Mesenchymal stem cell (in vitro differentiated cells and primary cell): ENCODE measurements around the gene CYP11A1.

Experiments used
- DNase-seq: peaks from one replicate; pipeline ENCODE4 v3.0.0-alpha.2; 2013
- H2AFZ ChIP-seq: one replicate; pipeline ENCODE4 v1.6.1; 2013; ENCODE audit warnings: low read depth, mild to moderate bottlenecking, control low read depth, inconsistent platforms, low read length, moderate library complexity
- H2AK5ac ChIP-seq: 2 replicates; pipeline ENCODE4 v1.6.1; 2013; ENCODE audit warnings: low read length, moderate library complexity, mild to moderate bottlenecking, inconsistent platforms; ENCODE audit not compliant: severe bottlenecking
- H2BK120ac ChIP-seq: one replicate; pipeline ENCODE4 v1.6.1; 2013; ENCODE audit warnings: low read depth, mild to moderate bottlenecking, inconsistent platforms, low read length, moderate library complexity
- H2BK12ac ChIP-seq, 2 experiments: one replicate each; pipeline ENCODE4 v1.6.1; 2013; ENCODE audit warnings: inconsistent platforms in 2 of 2, low read length in 2 of 2, mild to moderate bottlenecking in 2 of 2, moderate library complexity in 2 of 2, control low read depth in 1 of 2
- H2BK15ac ChIP-seq: one replicate; pipeline ENCODE4 v1.6.1; 2013; ENCODE audit warnings: mild to moderate bottlenecking, low read depth, inconsistent platforms; ENCODE audit not compliant: poor library complexity, severe bottlenecking
- H2BK5ac ChIP-seq: 2 replicates; pipeline ENCODE4 v1.6.1; 2013; ENCODE audit warnings: low read depth, mild to moderate bottlenecking, low read length, control low read depth, inconsistent platforms; ENCODE audit not compliant: poor library complexity, severe bottlenecking
- H3K14ac ChIP-seq, 2 experiments: one replicate each; pipeline ENCODE4 v1.6.1; 2013; ENCODE audit warnings: inconsistent platforms in 2 of 2, low read length in 2 of 2, control low read depth in 1 of 2, mild to moderate bottlenecking in 1 of 2, moderate library complexity in 1 of 2
- H3K18ac ChIP-seq, 2 experiments: one replicate each; pipeline ENCODE4 v1.6.1; 2013; ENCODE audit warnings: inconsistent platforms in 2 of 2, low read length in 2 of 2, control low read depth in 1 of 2, low read depth in 1 of 2, mild to moderate bottlenecking in 1 of 2
- H3K23ac ChIP-seq, 2 experiments: one replicate each; pipeline ENCODE4 v1.6.1; 2013; ENCODE audit warnings: inconsistent platforms in 2 of 2, low read length in 2 of 2, mild to moderate bottlenecking in 2 of 2, moderate library complexity in 2 of 2, control low read depth in 1 of 2
- H3K27ac ChIP-seq: 2 replicates; pipeline ENCODE4 v1.5.1; 2013; ENCODE audit warnings: mild to moderate bottlenecking, moderate library complexity, low read length, control low read depth, inconsistent platforms; ENCODE audit not compliant: poor library complexity, severe bottlenecking
- H3K27me3 ChIP-seq, 2 experiments: 2 replicates each; pipeline versions ENCODE4 v1.6.1 to v1.7.0; 2013; ENCODE audit warnings: low read length in 2 of 2, mild to moderate bottlenecking in 2 of 2, moderate library complexity in 2 of 2, control low read depth in 1 of 2, inconsistent platforms in 1 of 2; ENCODE audit not compliant: control insufficient read depth in 1 of 2, insufficient read depth in 1 of 2
- H3K36me3 ChIP-seq, 2 experiments: 2 replicates each; pipeline versions ENCODE4 v1.6.1 to v1.7.0; 2013; ENCODE audit warnings: low read length in 2 of 2, control low read depth in 1 of 2, inconsistent platforms in 1 of 2, low read depth in 1 of 2, mild to moderate bottlenecking in 1 of 2; ENCODE audit not compliant: insufficient read depth in 2 of 2, control insufficient read depth in 1 of 2
- H3K4ac ChIP-seq, 2 experiments: one replicate each; pipeline ENCODE4 v1.6.1; 2013; ENCODE audit warnings: inconsistent platforms in 2 of 2, low read length in 2 of 2, mild to moderate bottlenecking in 2 of 2, moderate library complexity in 2 of 2, control low read depth in 1 of 2, low read depth in 1 of 2
- H3K4me1 ChIP-seq: 2 replicates; pipeline ENCODE4 v1.6.1; 2013; ENCODE audit warnings: low read depth, low read length, control low read depth; ENCODE audit not compliant: control insufficient read depth, insufficient read depth
- H3K4me2 ChIP-seq: 2 replicates; pipeline ENCODE4 v1.6.1; 2013; ENCODE audit warnings: low read length, mild to moderate bottlenecking, inconsistent platforms; ENCODE audit not compliant: poor library complexity, severe bottlenecking
- H3K4me3 ChIP-seq, 2 experiments: 2 replicates each; pipeline versions ENCODE4 v1.5.1 to v1.7.0; 2013; ENCODE audit warnings: low read length in 2 of 2, mild to moderate bottlenecking in 2 of 2, control low read depth in 1 of 2, low read depth in 1 of 2; ENCODE audit not compliant: insufficient read depth in 1 of 2
- H3K79me1 ChIP-seq: replicated peaks from 2 replicates; pipeline ENCODE4 v1.6.1; 2013; ENCODE audit warnings: mild to moderate bottlenecking, control low read depth, low read length, inconsistent platforms; ENCODE audit not compliant: poor library complexity, severe bottlenecking
- H3K9ac ChIP-seq: 2 replicates; pipeline ENCODE4 v1.7.0; 2013; ENCODE audit warnings: mild to moderate bottlenecking, low read length, moderate library complexity
- H3K9me3 ChIP-seq: 2 replicates; pipeline ENCODE4 v1.7.0; 2013; ENCODE audit warnings: mild to moderate bottlenecking, low read length; ENCODE audit not compliant: control insufficient read depth
- H4K8ac ChIP-seq: one replicate; pipeline ENCODE4 v1.6.1; 2013; ENCODE audit warnings: inconsistent platforms, mild to moderate bottlenecking, low read length, moderate library complexity
- H4K91ac ChIP-seq: one replicate; pipeline ENCODE4 v1.6.1; 2013; ENCODE audit warnings: mild to moderate bottlenecking, low read length, inconsistent platforms
- WGBS: methylation state at CpG from one replicate; pipeline ENCODE4 v1.1.7; 2013; ENCODE audit warnings: mixed read lengths; 5-methylcytosine and 5-hydroxymethylcytosine counted together

The CYP11A1 gene

GRCh38 chr15:74414603-74415338 lies 47.3 kb upstream of the CYP11A1 start:
- Histone ChIP-seq H2BK5ac (no peak overlapping the region), H3K4me2 (no peak overlapping the region), H2BK120ac (no peak overlapping the region), H3K9me3 (no peaks in the 10 kb centered on the region), H3K18ac (no peak overlapping the region), H3K27ac (no peak overlapping the region), H3K9ac (no peak overlapping the region), H2BK12ac (no peak overlapping the region), H3K36me3 (peaks cover 66 to 84% of the 10 kb centered on the region in 2 experiments), H3K79me1 (peaks cover 13% of the 10 kb centered on the region), H2AFZ (no peak overlapping the region), H2AK5ac (no peak overlapping the region), H2BK15ac (no peak overlapping the region), H3K4me1 (peaks cover 55% of the 10 kb centered on the region), H3K4ac (no peak overlapping the region), H3K4me3 (no peak overlapping the region), H4K91ac (no peak overlapping the region), H4K8ac (no peak overlapping the region), H3K27me3 (no peaks in the 10 kb centered on the region), H3K14ac (no peak overlapping the region), H3K23ac (no peak overlapping the region)
- WGBS = 96% methylated on average over 5 of the region's 12 CpGs
- no peak for DNase-seq

- H3K9me3 ChIP-seq = no peaks in the 10 kb centered on the region
- H3K4me3 ChIP-seq = no peak overlapping the region
- peaks cover 15% of the 10 kb centered on the region for H3K79me1 ChIP-seq
- 85% methylated on average over 5 of the region's 5 CpGs for WGBS
- H3K27ac ChIP-seq = no peak overlapping the region
- peaks cover 66 to 89% of the 10 kb centered on the region in 2 experiments for H3K36me3 ChIP-seq
- H4K91ac ChIP-seq = no peak overlapping the region
- peaks cover 53% of the 10 kb centered on the region for H3K4me1 ChIP-seq
- no peak overlapping the region for H3K23ac ChIP-seq
- no peak overlapping the region for H2BK12ac ChIP-seq
- no peak overlapping the region for H3K14ac ChIP-seq
- H3K4ac ChIP-seq = no peak overlapping the region
- no peak overlapping the region for H2BK5ac ChIP-seq
- peak overlapping the region; percentile 27 for H2AK5ac ChIP-seq
- H3K9ac ChIP-seq = no peak overlapping the region
- no peak overlapping the region for H2AFZ ChIP-seq
- no peak overlapping the region for H3K18ac ChIP-seq
- H2BK120ac ChIP-seq = no peak overlapping the region
- no peak for DNase-seq
- no peak overlapping the region for H2BK15ac ChIP-seq
- no peak overlapping the region for H3K4me2 ChIP-seq
- no peak overlapping the region for H4K8ac ChIP-seq
- no peaks in the 10 kb centered on the region for H3K27me3 ChIP-seq
Measured at GRCh38 chr15:74414081-74414580, 46.7 kb upstream of the CYP11A1 start.

GRCh38 chr15:74413350-74414080 lies 46.1 kb upstream of the CYP11A1 start:
- no peak overlapping the region for H4K8ac ChIP-seq
- DNase-seq = no peak
- H3K4ac ChIP-seq = no peak overlapping the region
- no peak overlapping the region for H3K18ac ChIP-seq
- WGBS = 89% methylated on average over 9 of the region's 9 CpGs
- H3K36me3 ChIP-seq = peaks cover 66 to 91% of the 10 kb centered on the region in 2 experiments
- no peak overlapping the region for H3K23ac ChIP-seq
- no peak overlapping the region for H2BK5ac ChIP-seq
- no peak overlapping the region for H2BK120ac ChIP-seq
- H3K4me2 ChIP-seq = no peak overlapping the region
- H3K9me3 ChIP-seq = no peaks in the 10 kb centered on the region
- H3K4me3 ChIP-seq = no peak overlapping the region
- no peak overlapping the region for H2BK12ac ChIP-seq
- H3K27me3 ChIP-seq = no peaks in the 10 kb centered on the region
- H3K79me1 ChIP-seq = peaks cover 16% of the 10 kb centered on the region
- H3K4me1 ChIP-seq = peaks cover 52% of the 10 kb centered on the region
- no peak overlapping the region for H2BK15ac ChIP-seq
- no peak overlapping the region for H3K27ac ChIP-seq
- no peak overlapping the region for H3K14ac ChIP-seq
- no peak overlapping the region for H2AFZ ChIP-seq
- peak overlapping the region; percentile 27 for H2AK5ac ChIP-seq
- no peak overlapping the region for H4K91ac ChIP-seq
- no peak overlapping the region for H3K9ac ChIP-seq

- Histone ChIP-seq H2BK120ac (no peak overlapping the region), H3K27me3 (no peaks in the 10 kb centered on the region), H3K4me3 (no peak overlapping the region), H3K9me3 (no peaks in the 10 kb centered on the region), H3K4me1 (peaks cover 52% of the 10 kb centered on the region), H3K79me1 (peaks cover 16% of the 10 kb centered on the region), H3K18ac (no peak overlapping the region), H2AFZ (no peak overlapping the region), H2BK5ac (no peak overlapping the region), H3K23ac (no peak overlapping the region), H2AK5ac (no peak overlapping the region), H3K36me3 (peaks cover 66 to 80% of the 10 kb centered on the region in 2 experiments), H2BK15ac (no peak overlapping the region), H3K4me2 (no peak overlapping the region), H4K91ac (no peak overlapping the region), H3K27ac (no peak overlapping the region), H2BK12ac (no peak overlapping the region), H3K9ac (no peak overlapping the region), H3K4ac (no peak overlapping the region), H3K14ac (no peak overlapping the region), H4K8ac (no peak overlapping the region)
- WGBS = 77% methylated on average over 5 of the region's 6 CpGs
- DNase-seq = no peak
Measured at GRCh38 chr15:74412159-74412558, 44.7 kb upstream of the CYP11A1 start.
